Measurements from ENCODE around the gene RBM39.
"Not testable (repeated sequence)": the region's sequence is repeated elsewhere in the genome, so short reads cannot be mapped to it uniquely, and the experiment has no call there.

RBM39 gene

DNA sequence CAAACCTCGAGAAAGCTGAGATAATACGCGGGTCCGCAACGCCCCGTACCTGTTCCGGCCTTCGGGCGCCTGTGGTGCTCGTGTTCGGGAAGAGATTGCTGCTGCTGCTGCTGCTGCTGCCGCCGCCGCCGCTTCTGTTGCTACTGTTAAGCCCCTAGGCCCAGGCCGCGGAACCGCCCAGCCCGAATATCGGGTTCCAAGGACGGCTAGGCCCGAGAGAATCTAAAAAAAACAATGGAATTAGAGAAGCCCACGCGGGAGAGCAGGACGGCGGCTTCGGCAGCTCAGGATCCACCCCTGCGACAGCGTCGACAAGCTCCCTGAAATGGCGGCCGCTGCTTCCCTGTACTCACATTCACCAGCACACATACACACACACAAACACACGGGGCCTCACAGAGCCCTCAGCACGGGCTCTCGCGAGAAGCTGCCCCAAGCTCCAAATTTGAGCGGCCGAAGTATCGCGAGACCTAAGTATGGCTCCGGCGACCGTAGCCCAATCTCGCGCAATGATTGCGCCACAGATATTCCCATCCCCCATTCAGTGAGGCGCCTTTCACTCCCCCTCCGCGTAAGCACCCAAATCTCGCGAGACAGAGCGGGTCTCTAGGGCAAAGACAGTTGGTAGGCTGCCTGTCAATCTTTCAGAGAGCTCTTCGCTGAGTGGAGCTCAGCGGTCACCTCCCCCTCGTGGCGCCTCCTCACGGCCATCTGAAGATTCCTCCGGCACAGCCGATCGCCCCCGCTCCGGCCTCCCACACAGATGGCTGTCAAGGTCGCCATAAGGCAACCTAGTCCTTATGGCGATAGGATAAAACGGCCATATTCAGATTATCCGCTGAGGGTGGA, at the start of gene RBM39:
Gene RBM39 (minus strand): TSS at position 369 of the 849 bp plus-strand sequence. CDS start 1,386 bp downstream, outside the sequence.
- peak; percentile 93 to 100 for DNase-seq

DNA sequence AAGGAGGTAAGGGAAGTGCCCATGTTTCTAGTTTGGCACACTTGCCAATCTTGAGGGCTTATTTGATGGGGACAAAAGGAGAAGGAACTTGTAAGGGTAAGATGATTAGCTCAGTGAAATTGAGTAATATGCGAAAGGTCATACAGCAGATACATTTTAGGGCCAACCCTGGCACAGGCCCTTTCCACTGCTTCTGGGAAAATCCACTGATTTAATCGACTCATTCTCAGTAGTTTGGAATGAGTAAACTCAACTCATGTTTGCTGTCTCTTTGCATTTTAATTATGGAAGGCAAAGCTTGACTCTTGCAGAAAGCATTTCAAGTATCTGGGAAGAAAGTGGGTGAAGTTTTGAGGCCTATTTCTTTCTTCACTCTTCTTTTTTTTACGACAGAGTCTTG, 49.8 kb upstream of the RBM39 start:
- DNase-seq: no peak

DNA sequence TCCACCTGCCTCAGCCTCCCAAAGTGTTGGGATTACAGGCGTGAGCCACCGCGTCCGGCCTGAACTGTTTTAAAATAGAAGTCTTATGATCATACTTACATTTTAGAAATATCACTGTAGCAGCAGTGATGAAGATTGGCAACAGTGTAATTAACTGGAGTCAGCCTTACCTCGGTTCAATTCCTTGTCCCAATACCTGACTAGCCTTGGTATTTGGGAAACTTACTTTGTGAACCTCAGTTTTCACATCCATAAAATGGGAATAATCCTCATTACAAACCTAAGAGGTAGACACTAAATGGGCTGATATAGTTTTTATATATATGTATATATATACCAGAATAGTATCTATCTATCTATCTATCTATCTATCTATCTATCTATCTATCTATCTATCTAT, 49.0 kb upstream of the RBM39 start:
- no peak for DNase-seq

DNA sequence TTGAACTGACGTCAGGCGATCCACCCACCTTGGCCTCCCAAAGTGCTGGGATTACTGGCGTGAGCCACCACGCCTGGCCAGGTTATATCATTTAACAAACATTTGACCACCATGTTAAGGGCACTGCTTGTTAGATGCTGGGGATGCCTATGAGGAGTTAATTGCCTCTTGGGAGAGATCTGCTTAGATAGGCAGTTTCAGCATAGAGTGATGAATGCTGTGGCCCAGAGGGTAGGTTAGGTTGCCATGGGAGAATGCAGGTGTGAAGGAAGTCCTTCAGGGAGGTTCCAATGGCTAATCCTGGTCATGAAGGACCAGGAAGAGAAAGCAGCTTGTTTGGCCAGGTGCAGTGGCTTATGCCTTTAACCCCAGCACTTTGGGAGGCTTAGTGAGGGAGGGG, 46.7 kb upstream of the RBM39 start:
- no peak for DNase-seq

DNA sequence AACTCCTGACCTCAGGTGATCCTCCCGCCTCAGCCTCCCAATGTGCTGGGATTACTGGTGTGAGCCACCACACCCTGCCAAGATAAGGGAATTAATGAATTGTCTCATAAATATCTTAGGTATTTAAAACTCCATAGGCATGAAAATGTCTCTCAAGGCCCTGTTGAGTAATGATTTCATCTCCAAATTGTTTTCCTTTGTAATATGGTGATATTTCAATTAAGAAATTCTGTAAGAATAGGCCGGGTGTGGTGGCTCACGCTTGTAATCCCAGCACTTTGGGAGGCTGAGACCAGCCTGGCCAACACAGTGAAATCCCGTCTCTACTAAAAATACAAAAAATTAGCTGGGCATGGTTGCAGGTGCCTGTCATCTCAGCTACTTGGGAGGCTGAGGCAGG, 43.5 kb upstream of the RBM39 start:
- not testable (repeated sequence) for DNase-seq

DNA sequence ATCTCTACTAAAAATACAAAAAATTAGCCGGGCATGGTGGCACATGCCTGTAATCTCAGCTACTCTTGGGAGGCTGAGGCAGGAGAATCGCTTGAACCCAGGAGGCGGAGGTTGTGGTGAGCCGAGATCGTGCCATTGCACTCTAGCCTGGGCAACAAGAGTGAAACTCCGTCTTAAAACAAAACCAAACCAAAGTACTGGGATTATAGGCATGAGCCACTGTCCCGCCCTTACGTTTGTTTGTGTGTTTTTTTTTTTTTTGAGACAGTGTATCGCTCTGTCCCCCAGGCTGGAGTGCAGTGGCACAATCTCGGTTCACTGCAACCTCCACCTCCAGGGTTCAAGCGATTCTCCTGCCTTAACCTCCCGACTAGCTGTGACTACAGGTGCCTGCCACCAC, 41.8 kb upstream of the RBM39 start:
- not testable (repeated sequence) for DNase-seq

DNA sequence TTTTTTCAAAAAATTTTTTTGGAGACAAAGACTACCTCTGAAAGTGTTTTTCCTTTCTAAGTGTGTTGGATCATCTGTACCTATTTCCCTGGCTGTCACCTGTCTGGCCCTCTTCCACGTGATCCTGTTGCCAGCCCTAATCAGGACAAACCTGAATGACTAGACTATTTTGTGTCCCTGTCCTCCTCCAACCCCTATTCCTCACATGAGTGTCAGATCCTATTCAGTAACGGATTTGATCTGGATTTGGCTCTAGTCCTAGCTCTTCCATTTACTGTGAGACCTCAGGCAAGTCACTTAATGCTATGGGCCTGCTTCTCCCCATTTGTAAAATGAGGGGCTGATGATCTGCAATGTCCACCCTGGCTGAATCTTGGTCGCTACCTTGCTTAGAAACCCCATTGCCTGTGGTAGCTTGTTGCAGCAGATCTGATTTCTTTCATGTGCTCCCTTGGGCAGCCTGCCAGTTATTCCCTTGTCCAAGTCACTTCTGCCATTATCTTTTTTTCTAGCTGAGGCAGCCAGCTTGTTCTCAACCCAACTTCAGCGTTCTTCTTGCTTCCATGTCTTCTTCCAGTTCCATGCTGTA, 34.5 kb upstream of the RBM39 start:
- DNase-seq: peak in 1 of 2 experiments; percentile 3

DNA sequence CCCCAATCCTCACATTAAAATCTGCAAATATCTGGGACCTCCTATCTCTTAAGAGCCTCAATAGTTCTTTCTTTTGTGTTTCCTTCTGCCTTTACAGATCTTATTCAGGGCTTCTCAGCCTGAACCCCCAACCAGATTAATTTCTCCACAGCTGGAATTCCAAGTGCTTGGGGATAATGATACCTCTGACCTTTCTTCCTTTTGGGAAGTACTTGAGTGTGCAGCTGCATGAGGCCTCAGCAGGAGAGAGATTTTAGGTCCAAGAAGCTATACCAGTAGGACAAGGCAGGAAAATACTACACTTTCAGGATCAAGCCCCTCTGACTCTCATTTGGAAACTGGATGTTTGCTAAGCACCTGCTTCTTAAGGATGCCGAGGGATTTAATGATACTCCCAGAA, 32.3 kb upstream of the RBM39 start:
- DNase-seq: no peak

DNA sequence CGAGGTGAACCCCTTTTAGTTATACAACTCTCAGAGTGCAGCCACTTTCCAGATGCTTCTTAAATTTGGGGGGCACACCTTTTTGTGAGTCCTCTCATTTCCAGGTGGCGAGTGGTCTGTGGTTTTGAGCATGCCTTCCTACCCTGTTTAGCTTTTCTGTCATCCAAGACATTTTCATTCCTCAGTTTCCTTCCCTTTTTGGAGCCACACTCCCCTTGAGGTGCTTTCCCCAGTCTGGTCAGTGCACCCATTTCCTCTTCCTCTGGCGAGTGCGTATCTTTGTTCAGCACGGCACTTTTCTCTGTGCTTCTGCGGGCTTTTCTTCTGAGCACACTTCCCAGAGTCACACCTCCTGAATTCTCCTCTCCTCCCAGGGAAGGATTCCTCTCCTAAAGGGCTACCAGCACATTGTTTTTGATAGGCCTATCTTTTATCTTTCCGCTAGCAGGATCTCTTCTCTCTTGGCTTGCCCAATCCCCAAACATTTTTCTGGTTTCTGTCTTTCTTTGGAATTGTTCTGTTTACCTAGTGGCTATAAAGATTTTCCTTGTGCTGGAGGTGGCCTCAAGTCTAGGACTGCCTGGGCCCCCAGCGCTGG, 31.2 kb upstream of the RBM39 start:
- no peak for DNase-seq

DNA sequence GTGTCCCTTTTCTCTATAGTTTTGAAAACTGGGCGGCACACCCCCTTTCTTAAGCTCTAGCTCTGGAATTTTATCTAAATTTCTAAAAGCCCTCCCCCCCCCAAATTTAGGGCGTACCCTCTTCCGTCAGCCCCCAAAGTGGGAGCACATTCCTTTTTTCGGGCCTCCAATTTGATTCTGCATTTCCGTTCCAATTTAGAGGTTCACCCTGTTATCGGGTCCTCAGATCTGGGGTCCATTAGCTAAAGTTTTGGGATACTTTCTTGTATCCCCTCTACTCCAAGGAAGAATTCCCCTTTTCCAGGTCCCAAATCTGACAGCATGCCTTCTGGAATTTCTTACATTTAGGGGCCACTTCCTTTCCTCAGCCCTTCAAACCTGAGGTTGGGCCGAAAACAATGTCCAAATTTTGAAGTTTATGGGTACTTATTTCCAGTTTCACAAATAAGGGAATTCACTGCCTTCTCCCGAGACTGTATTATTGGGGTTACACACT, 30.6 kb upstream of the RBM39 start:
- no peak for DNase-seq

DNA sequence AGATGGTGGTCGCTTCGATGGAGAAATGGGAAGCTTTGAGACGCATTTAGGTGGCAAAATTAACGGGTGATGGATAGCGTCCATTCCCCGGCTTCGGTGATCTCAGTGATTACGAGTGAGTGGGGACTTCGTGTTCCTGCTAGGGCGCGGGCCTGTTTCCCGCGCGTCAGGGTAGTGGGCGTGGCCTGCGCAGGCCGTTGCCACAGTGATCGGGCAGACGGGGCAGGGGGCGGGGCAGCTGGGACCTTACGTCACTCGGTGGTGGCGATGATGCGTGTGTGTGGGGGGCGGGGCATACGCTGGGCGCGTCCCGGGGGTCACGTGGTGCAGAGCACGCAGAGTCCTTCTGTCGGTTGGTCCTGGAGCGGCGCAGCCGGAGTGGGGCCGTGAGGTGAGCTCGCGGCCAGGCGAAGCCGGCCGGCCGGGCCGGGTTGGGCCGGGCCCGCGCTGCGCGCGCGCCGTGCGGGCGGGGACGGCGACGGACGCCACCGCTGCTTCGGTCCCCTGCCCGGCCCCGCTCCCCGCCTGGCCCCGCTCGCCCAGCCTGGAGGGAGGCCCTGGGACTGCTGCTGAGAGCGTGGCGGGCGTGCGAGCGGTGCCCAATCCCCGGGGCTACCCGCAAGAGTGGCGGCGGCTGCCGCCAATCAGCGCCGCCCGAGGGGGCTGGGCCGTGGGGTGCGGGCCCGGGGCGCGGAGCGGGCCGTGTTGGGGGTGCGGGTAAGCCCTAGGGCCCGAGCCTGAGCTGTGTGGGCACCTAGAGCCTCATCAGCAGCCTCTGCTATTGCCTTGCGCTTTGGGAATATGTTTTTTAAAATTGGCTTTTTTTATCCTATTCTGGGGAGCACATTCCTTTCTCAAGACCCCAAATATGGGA, 29.9 kb upstream of the RBM39 start, which contains the start of gene PHF20:
Gene PHF20 (plus strand): TSS at position 327 of the 874 bp plus-strand sequence. CDS start 29,508 bp downstream, outside the sequence.
- peak; percentile 79 to 86 for DNase-seq

DNA sequence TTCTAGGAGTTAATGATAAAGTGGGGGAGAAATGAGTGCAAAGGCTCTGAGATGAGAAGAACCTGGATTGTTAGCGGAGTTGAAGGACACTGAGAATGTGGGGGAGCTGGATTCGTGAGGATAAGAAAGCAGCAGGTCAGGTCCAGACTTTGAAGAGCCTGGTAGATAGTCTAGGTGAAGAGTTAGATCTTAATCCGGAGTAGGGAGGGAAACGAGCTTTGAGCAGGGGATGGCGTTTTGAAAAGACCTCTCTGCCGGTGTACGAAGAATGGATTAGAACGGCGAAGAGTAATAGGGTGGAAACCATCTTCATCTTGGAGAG, 29.3 kb upstream of the RBM39 start:
- no peak for DNase-seq

DNA sequence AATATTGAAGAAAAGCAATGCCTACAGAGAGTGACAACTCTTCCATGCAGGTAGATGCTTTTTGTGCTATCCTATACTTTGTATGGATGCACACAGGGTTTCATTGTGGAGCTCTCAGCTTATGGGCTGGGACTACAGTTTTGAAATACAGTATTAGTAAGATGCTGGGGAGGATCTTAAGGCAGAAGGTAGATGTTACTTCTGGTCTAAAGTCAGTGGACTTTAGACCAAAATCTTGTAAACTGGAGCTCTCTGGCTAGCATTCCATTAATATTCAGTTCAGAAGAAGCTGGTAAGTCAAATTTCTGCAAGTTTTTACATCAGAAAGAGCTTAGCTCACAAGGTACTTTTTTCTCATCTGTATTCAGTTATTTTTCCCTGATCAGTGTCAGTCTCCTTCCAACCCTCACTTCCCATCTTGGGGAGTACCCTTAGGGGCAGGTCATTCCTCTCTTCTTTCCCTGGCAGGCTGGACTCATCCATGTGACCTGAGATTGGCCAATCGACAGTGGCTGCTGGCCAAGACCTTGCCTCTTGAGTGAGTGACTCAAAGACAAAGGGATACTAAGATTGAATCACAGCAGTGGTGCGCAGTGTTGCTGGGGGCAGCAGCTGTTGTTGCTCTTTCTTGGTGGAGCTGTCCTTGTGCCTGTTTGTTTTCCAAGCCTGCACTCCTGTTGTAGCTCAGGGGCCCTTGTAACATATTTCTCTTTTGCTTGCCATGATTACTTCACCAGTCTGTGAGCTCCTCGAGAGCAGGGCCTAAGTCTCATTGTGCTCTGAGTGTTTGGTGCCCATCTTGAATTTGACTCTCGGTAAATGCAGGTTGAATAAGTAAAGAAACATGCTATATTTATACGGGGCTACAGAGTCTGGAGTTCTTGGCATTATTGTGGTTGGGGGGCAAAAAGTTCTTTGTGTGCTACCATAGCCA, 26.9 kb upstream of the RBM39 start:
- no peak for DNase-seq

DNA sequence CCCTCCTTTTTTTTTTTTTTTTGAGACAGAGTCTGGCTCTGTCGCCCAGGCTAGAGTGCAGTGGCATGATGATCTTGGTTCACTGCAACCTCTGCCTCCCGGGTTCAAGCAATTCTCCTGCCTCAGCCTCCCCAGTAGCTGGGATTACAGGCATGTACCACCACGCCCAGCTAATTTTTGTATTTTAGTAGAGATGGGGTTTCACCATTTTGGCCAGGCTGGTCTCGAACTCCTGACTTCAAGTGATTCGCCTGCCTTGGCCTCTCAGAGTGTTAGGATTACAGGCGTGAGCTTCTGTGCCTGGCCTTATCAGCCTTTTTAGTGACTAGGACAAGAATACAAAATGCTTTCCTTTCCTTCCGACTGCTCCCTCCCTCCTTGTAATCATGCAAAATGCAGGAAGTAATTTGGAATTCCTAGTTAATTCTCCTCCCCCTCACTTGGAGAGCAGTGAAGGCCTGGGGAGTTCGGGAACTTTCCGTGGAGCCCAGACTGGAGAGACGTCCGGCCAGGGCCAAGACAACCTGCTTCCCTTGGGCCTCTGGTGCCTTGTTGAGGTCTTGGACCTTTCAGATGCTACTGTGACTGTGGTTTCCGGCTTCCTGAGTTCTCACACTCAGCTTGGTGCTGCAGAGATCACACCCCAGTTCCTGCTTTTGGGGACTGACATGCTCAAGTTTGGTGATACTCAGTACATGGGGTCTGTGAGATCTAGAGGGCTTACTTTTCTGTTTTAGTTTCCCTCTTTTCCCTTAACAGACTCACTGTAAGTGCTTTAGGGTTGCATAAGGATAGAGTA, 25.8 kb upstream of the RBM39 start:
- no peak for DNase-seq

DNA sequence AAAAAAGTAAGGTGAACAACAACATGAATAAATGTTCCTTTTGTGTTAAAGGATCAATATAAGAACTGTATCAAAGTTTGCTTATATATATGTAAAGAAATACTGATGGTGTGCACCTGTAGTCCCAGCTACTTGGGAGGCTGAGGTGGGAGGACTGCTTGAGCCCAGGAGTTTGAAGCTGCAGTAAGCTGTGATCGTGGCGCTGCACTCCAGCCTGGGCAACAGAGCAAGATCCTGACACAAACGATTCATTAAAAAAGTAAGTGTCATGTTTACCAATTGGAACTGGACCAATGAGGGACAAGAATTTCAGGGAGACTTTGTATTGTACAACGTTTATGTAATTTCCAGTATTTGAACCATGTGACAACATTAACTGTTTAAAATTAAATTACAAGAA, 24.8 kb upstream of the RBM39 start:
- DNase-seq: no peak

DNA sequence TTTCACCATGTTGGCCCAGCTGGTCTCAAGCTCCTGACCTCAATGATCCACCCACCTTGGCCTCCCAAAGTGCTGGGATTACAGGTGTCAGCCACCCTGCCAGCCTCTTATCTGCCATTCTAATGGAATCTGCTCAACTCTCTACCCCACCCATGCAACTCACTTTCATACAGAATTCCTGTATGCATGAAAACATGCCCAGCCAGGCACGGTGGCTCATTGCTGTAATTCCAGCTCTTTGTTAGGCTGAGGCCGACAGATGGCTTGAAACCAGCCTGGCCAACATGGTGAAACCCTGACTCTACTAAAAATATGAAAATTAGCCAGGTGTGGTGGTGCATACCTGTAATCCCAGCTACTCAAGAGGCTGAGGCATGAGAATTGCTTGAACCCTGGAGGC, 22.9 kb upstream of the RBM39 start:
- not testable (repeated sequence) for DNase-seq

DNA sequence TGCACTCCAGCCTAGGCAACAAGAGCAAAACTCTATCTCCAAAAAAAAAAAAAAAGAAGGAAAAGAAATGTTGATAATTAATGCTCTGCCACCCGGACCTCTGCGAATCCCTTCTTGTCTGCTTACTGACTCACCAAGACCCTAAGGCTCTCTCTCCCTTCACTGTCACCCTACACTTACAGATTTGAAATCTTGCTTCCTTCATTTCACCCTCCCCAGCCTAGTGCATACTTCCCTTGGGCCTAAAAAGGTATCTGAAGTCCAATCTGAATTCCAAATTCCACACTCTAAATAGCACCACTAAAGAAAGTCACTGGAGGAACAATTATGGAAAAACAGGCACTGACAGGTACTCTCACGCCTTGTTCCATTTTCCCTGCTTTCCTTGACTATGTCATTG, 20.4 kb upstream of the RBM39 start:
- no peak for DNase-seq

DNA sequence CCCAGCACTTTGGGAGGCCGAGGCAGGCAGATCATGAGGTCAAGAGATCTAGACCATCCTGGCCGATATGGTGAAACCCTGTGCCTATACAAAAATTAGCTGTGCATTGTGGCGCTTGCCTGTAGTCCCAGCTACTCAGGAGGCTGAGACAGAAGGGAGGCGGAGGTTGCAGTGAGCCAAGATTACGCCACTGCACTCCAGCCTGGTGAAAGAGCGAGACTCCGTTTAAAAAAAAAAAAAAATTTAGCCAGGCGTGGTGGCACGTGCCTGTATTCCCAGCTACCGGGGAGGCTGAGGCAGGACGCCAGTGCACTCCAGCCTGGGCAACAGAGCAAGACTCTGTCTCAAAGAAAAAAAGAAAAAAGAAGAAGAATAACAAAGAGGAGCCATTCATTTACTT, 19.5 kb upstream of the RBM39 start:
- DNase-seq: not testable (repeated sequence)

DNA sequence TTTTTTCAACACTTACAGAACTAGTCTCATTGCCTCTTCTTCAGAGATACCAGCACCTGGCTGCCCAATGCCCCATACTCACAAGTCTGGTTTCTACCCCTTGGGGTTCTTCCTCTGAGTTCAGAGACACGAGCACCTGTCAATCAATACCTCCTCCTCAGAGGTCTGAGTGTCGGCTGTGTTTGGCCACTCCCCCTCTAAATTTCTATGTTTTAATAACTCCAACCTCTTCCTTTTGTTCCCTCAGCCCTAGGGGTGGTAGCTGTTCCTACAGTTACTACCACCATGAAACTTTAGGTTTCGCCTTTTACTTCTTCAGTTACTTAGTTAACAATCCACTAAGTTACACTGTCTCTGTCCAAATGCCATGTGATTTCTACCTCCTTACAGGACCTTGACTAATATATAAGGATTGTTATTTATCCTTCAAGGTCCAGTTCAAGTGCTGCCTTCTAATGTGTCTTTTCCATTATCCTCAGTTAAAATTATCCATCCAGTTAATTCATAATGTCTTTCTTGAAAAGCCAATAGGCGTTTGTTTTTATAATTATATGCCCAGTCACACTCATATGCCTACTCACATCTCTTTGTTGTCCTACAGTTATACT, 15.1 kb upstream of the RBM39 start:
- DNase-seq: no peak

DNA sequence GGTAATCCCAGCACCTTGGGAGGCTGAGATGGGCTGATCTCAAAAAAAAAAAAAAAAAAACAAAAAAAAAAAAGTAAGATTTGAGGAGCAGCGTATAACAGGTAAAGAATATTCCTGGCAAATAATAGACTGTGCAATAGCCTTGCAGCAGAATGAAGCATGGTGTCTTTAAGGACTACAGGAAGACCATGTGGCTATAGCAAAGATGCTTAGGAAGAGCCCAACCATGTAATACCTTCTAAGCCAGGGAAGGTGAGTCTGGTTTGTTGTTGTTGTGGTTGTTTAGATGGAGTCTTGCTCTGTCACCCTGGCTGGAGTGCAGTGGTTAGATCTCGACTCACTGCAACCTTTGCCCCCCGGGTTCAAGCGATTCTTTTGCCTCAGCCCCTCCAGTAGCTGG, 14.3 kb upstream of the RBM39 start:
- DNase-seq: no peak

Measured in cerebellar nuclear complex (tissue), 1 donor.